HG03060 (cell line): ENCODE results near the gene ASIC2.
"Not testable (repeated sequence)": the region's sequence is repeated elsewhere in the genome, so short reads cannot be mapped to it uniquely, and the experiment has no call there.

ENCODE experiments used
- ATAC-seq: cut with Tn5 transposase; IDR thresholded peaks from one replicate; pipeline ENCODE4 v1.9.1; 2021; ENCODE audit warnings: low read depth, moderate number of reproducible peaks; ENCODE audit not compliant: unreplicated experiment

ASIC2 gene

GRCh38 chr17:32998111-32998886 lies 294.8 kb downstream of the ASIC2 start:
- no peak for ATAC-seq

GRCh38 chr17:32995416-32996045 lies 297.6 kb downstream of the ASIC2 start:
- no peak for ATAC-seq

- ATAC-seq = no peak
Observed at GRCh38 chr17:32993977-32994376, 299.1 kb downstream of the ASIC2 start.

- no peak for ATAC-seq
Observed at GRCh38 chr17:32992321-32993033, 300.6 kb downstream of the ASIC2 start.

GRCh38 chr17:32988481-32989101 lies 304.5 kb downstream of the ASIC2 start:
- ATAC-seq = no peak

GRCh38 chr17:32987868-32988267 lies 305.2 kb downstream of the ASIC2 start:
- not testable (repeated sequence) for ATAC-seq

GRCh38 chr17:32987453-32987805 lies 305.7 kb downstream of the ASIC2 start:
- not testable (repeated sequence) for ATAC-seq

GRCh38 chr17:32985050-32985756 lies 307.9 kb downstream of the ASIC2 start:
- no peak for ATAC-seq

GRCh38 chr17:32981611-32982010 lies 311.5 kb downstream of the ASIC2 start:
- ATAC-seq = not testable (repeated sequence)

- no peak for ATAC-seq
Observed at GRCh38 chr17:32980230-32980629, 312.9 kb downstream of the ASIC2 start.

- no peak for ATAC-seq
Observed at GRCh38 chr17:32976605-32977004, 316.5 kb downstream of the ASIC2 start.

GRCh38 chr17:32976131-32976530 lies 317.0 kb downstream of the ASIC2 start:
- no peak for ATAC-seq

- no peak for ATAC-seq
Observed at GRCh38 chr17:32971171-32971570, 321.9 kb downstream of the ASIC2 start.

- ATAC-seq = no peak
Observed at GRCh38 chr17:32970281-32970680, 322.8 kb downstream of the ASIC2 start.

- not testable (repeated sequence) for ATAC-seq
Observed at GRCh38 chr17:32969231-32969630, 323.9 kb downstream of the ASIC2 start.

GRCh38 chr17:32964541-32964940 lies 328.6 kb downstream of the ASIC2 start:
- ATAC-seq = no peak
